Measurements from ENCODE around the gene SOX3. TPM values are rescaled to one million over a fixed set of nuclear protein-coding genes. Genes with fewer than 3 reads are reported as not detected.

The SOX3 gene
- total RNA-seq, 1 experiment from 2014 or later, result not detected

GRCh38 chrX:140495739-140496138, 9.1 kb downstream of the SOX3 start:
- no peak for DNase-seq (ENCODE audit: low spot score)

GRCh38 chrX:140492066-140492994, 12.5 kb downstream of the SOX3 start:
- DNase-seq (ENCODE audit: low spot score), result no peak

- DNase-seq (ENCODE audit: low spot score), result peak; percentile 80
These were observed 24.1 kb downstream of the SOX3 start for GRCh38 chrX:140480765-140481164.

DNA sequence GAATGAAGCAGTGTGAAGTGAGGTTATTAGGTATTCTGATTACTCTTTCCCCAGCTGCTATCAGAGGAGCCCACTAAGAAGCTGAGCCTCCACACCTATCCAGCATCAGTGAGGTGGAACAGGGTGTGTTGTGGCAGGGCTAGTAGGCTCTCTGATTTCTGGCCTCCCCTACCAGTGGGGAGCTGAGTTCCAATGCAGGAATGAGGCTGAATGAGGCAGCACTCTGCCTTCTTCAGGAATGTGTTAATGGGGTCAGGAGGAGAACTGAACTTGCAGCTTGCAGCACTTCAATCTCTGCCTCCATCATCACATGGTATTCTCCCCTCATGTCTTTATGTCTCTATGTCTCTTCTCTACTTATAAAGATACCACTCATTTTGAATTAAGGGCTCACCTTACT, 26.9 kb downstream of the SOX3 start:
- no peak for DNase-seq (ENCODE audit: low spot score)

- no peak for DNase-seq (ENCODE audit: low spot score)
These were observed 29.8 kb downstream of the SOX3 start for GRCh38 chrX:140475025-140475424.

GRCh38 chrX:140467211-140467610, 37.7 kb downstream of the SOX3 start:
- DNase-seq (ENCODE audit: low spot score), result no peak

Other genes starting within 250 kb of the SOX3 start
- gene LINC00632, start 204.7 kb upstream of the SOX3 start, total RNA-seq (2014; rRNA removed; shearing (Covaris generic)), result 0.54 and 1.5 TPM in 2 replicates

Measured in H4 (cell line).